ENCODE measurements around the gene COG5.

GRCh38 chr7:107428642-107429041 is 135.1 kb downstream of the COG5 start:
- no peak for TF ChIP-seq SUZ12 (IDR thresholded peaks at IDR 0.05)
- TF ChIP-seq FOXK2 (IDR thresholded peaks at IDR 0.05) = no peak
- TF ChIP-seq SP1 (IDR thresholded peaks at IDR 0.05) = no peak
- TF ChIP-seq ARNT (IDR thresholded peaks at IDR 0.05) = no peak
- no peak for TF ChIP-seq TARDBP (IDR thresholded peaks at IDR 0.05)
- no peak for TF ChIP-seq FOXM1 (IDR thresholded peaks at IDR 0.05; ENCODE audit: borderline replicate concordance)
- no peak for TF ChIP-seq BHLHE40 (IDR thresholded peaks at IDR 0.05; ENCODE audit: borderline replicate concordance)
- TF ChIP-seq FOXA1 (IDR thresholded peaks at IDR 0.05) = no peak
- no peak for TF ChIP-seq PKNOX1 (IDR thresholded peaks at IDR 0.05)

Data from HEK293T (cell line).